HuH-7.5 (cell line): ENCODE results near the gene SRPRB.

Experiments used
- DNase-seq: peaks from one replicate; pipeline ENCODE4 v3.0.0; 2011; ENCODE audit warnings: low spot score

SRPRB gene

GRCh38 chr3:133843634-133844033 is 38.0 kb downstream of the SRPRB start:
- no peak for DNase-seq

GRCh38 chr3:133845127-133845526 is 39.5 kb downstream of the SRPRB start:
- DNase-seq = no peak

- no peak for DNase-seq
These were observed 43.7 kb downstream of the SRPRB start for GRCh38 chr3:133849346-133849745.

- DNase-seq = no peak
These were observed 44.4 kb downstream of the SRPRB start for GRCh38 chr3:133850034-133850433.

- DNase-seq = no peak
These were observed 45.8 kb downstream of the SRPRB start for GRCh38 chr3:133851266-133851906.

GRCh38 chr3:133851931-133852330 is 46.3 kb downstream of the SRPRB start:
- DNase-seq = no peak

- no peak for DNase-seq
These were observed 47.7 kb downstream of the SRPRB start for GRCh38 chr3:133853063-133853924.

- DNase-seq = no peak
These were observed 48.3 kb downstream of the SRPRB start for GRCh38 chr3:133853925-133854227.

- no peak for DNase-seq
These were observed 48.8 kb downstream of the SRPRB start for GRCh38 chr3:133854264-133855001.

- no peak for DNase-seq
These were observed 49.4 kb downstream of the SRPRB start for GRCh38 chr3:133855002-133855370.

GRCh38 chr3:133855772-133856171 is 50.2 kb downstream of the SRPRB start:
- no peak for DNase-seq

- no peak for DNase-seq
These were observed 50.7 kb downstream of the SRPRB start for GRCh38 chr3:133856316-133856715.

GRCh38 chr3:133857767-133858166 is 52.2 kb downstream of the SRPRB start:
- no peak for DNase-seq

- DNase-seq = no peak
These were observed 54.0 kb downstream of the SRPRB start for GRCh38 chr3:133859381-133860234.

GRCh38 chr3:133860519-133860918 is 54.9 kb downstream of the SRPRB start:
- DNase-seq = no peak

GRCh38 chr3:133862161-133862560 is 56.5 kb downstream of the SRPRB start:
- DNase-seq = no peak

GRCh38 chr3:133863911-133864310 is 58.3 kb downstream of the SRPRB start:
- no peak for DNase-seq

- DNase-seq = no peak
These were observed 59.0 kb downstream of the SRPRB start for GRCh38 chr3:133864616-133865015.

GRCh38 chr3:133865136-133865855 is 59.7 kb downstream of the SRPRB start:
- no peak for DNase-seq

- no peak for DNase-seq
These were observed 60.5 kb downstream of the SRPRB start for GRCh38 chr3:133866141-133866540.

GRCh38 chr3:133868186-133868585 is 62.6 kb downstream of the SRPRB start:
- DNase-seq = no peak
